Keratinocyte (primary cell): Measurements from ENCODE around the gene SIGLEC7. TPM values are rescaled to one million over a fixed set of nuclear protein-coding genes. Genes with fewer than 3 reads are reported as not detected.

Experiments
- DNase-seq: peaks from one replicate; pipeline ENCODE4 v3.0.0-alpha.2; 2011; ENCODE audit warnings: low read depth, missing footprints, low spot score
- FAIRE-seq: peaks from 2 replicates; lab custom pipeline; 2011; peaks lifted over from hg19 to GRCh38; lab: Jason Lieb, UNC
- H2AFZ ChIP-seq: 2 replicates; pipeline ENCODE4 v1.6.0; 2012; ENCODE audit warnings: low read length, control low read depth, inconsistent platforms; ENCODE audit not compliant: control insufficient read depth
- H3K27ac ChIP-seq: 2 replicates; pipeline ENCODE4 v1.5.1; 2011; ENCODE audit warnings: low read length; ENCODE audit not compliant: control insufficient read depth, insufficient read depth
- H3K27me3 ChIP-seq: 3 replicates; pipeline ENCODE4 v1.6.0; 2011; ENCODE audit warnings: low read length; ENCODE audit not compliant: control insufficient read depth, insufficient read depth; ENCODE audit errors: extremely low read depth
- H3K36me3 ChIP-seq, 2 experiments: 2 replicates in 1 of 2; 3 replicates in 1 of 2; pipeline ENCODE4 v1.5.1; 2011; ENCODE audit warnings: low read length in 2 of 2, mild to moderate bottlenecking in 1 of 2; ENCODE audit not compliant: control insufficient read depth in 2 of 2, insufficient read depth in 2 of 2; ENCODE audit errors: extremely low read depth in 1 of 2
- H3K4me1 ChIP-seq: 3 replicates; pipeline ENCODE4 v1.5.1; 2011; ENCODE audit warnings: low read length; ENCODE audit not compliant: control insufficient read depth, insufficient read depth; ENCODE audit errors: extremely low read depth
- H3K4me2 ChIP-seq: 3 replicates; pipeline ENCODE4 v1.6.0; 2011; ENCODE audit warnings: low read depth, low read length; ENCODE audit not compliant: control insufficient read depth, insufficient read depth; ENCODE audit errors: extremely low read depth
- H3K4me3 ChIP-seq, 3 experiments: fragments of 200-600 bp in 1 of 3; sonication (generic) in 1 of 3; 2 replicates in 2 of 3; 3 replicates in 1 of 3; pipeline ENCODE4 v1.5.1; 2011 to 2016; ENCODE audit warnings: low read length in 3 of 3, mild to moderate bottlenecking in 3 of 3, control low read depth in 2 of 3, inconsistent platforms in 1 of 3, low read depth in 1 of 3, mixed read lengths in 1 of 3, mixed run types in 1 of 3, moderate library complexity in 1 of 3; ENCODE audit not compliant: control insufficient read depth in 2 of 3, insufficient read depth in 2 of 3; ENCODE audit errors: extremely low read depth in 1 of 3
- H3K79me2 ChIP-seq: 2 replicates; pipeline ENCODE4 v1.6.0; 2012; ENCODE audit warnings: low read length; ENCODE audit not compliant: control insufficient read depth, insufficient read depth
- H3K9ac ChIP-seq: 3 replicates; pipeline ENCODE4 v1.6.0; 2011; ENCODE audit warnings: low read length; ENCODE audit not compliant: control insufficient read depth, insufficient read depth; ENCODE audit errors: extremely low read depth
- H3K9me1 ChIP-seq: 3 replicates; pipeline ENCODE4 v1.6.0; 2011; ENCODE audit warnings: low read length; ENCODE audit not compliant: control insufficient read depth, insufficient read depth; ENCODE audit errors: extremely low read depth
- H3K9me3 ChIP-seq: 2 replicates; pipeline ENCODE4 v1.5.1; 2012; ENCODE audit warnings: low read depth, low read length; ENCODE audit not compliant: control insufficient read depth
- H4K20me1 ChIP-seq: 3 replicates; pipeline ENCODE4 v1.6.0; 2011; ENCODE audit warnings: low read length; ENCODE audit not compliant: control insufficient read depth, insufficient read depth; ENCODE audit errors: extremely low read depth
- EZH2 ChIP-seq: IDR thresholded peaks from one replicate; pipeline ENCODE4 v1.6.1; 2012; ENCODE audit warnings: inconsistent platforms, mild to moderate bottlenecking, low read length, moderate library complexity
- dilution Hi-C: fragments of 300-500 bp; cut with MboI; formaldehyde crosslinking; loops from one replicate; pipeline ENCODE4 v1.7.0; 2020; ENCODE audit warnings: low sequenced_read_pairs; ENCODE audit not compliant: extremely low pct_ligation_motif_present
- polyA plus RNA-seq, 5 experiments: library from polyadenylated mRNA; depleted of rRNA in 3 of 5; stranded (reverse) in 3 of 5; stranded (forward) in 1 of 5; unstranded in 1 of 5; fragments of >200 nt; gene quantifications; 1 replicate in 1 of 5; 2 replicates in 3 of 5; 3 replicates in 1 of 5; pipeline versions ENCODE4 v1.2.1 to v1.2.3, GENCODE V29; 2011 to 2012; ENCODE audit warnings: missing spikeins in 2 of 5, low read depth in 1 of 5, low replicate concordance in 1 of 5
- TF ChIP-seq, protein P1 (sequence below), 3 experiments: IDR thresholded peaks in 1 of 3; conservative IDR thresholded peaks in 1 of 3; optimal IDR thresholded peaks in 1 of 3; 2 replicates in 2 of 3; 3 replicates in 1 of 3; pipeline versions ENCODE3 to v1.5.1; 2011; ENCODE audit warnings: low read length in 3 of 3, mild to moderate bottlenecking in 3 of 3, moderate library complexity in 2 of 3, control low read depth in 1 of 3, inconsistent platforms in 1 of 3; ENCODE audit not compliant: insufficient read depth in 2 of 3; ENCODE audit errors: extremely low read depth in 1 of 3

Gene SIGLEC7
- polyA plus RNA-seq, 1 donor (not counting 4 experiments of a cell fraction or from before 2014, with no cell fraction given): not detected

DNA sequence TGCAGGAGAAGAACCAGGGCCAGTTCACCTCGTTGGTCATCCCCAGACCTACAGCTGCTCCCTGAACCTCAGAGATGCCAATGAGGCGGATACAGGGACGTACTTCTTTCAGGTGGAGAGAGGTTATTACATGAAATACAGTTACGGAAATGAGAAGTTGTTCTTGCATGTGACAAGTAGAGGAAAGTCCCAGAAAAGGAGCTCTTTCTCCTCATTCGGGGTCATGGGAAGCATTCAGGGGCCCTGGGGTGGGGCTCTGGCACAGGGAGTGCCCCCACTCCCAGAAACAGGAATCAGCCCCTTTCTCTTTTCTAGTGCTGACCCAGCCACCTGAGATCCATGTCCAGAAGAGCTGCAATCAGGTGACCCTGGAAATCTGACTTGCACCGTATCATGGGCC lies 21.9 kb upstream of the SIGLEC7 start:
- Histone ChIP-seq H3K27me3 (peaks cover 3% of the 10 kb centered on the region), H3K9me1 (no peaks in the 10 kb centered on the region), H3K4me3 (no peak overlapping the region), H4K20me1 (no peaks in the 10 kb centered on the region), H2AFZ (no peak overlapping the region), H3K4me1 (no peaks in the 10 kb centered on the region), H3K36me3 (no peaks in the 10 kb centered on the region), H3K27ac (no peak overlapping the region), H3K9ac (no peak overlapping the region), H3K9me3 (no peaks in the 10 kb centered on the region), H3K79me2 (no peaks in the 10 kb centered on the region), H3K4me2 (no peak overlapping the region)
- dilution Hi-C loops: no loop called here
- no peak for DNase-seq
- TF ChIP-seq EZH2: no peak
- TF ChIP-seq, protein P1, sequence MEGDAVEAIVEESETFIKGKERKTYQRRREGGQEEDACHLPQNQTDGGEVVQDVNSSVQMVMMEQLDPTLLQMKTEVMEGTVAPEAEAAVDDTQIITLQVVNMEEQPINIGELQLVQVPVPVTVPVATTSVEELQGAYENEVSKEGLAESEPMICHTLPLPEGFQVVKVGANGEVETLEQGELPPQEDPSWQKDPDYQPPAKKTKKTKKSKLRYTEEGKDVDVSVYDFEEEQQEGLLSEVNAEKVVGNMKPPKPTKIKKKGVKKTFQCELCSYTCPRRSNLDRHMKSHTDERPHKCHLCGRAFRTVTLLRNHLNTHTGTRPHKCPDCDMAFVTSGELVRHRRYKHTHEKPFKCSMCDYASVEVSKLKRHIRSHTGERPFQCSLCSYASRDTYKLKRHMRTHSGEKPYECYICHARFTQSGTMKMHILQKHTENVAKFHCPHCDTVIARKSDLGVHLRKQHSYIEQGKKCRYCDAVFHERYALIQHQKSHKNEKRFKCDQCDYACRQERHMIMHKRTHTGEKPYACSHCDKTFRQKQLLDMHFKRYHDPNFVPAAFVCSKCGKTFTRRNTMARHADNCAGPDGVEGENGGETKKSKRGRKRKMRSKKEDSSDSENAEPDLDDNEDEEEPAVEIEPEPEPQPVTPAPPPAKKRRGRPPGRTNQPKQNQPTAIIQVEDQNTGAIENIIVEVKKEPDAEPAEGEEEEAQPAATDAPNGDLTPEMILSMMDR (optimal IDR thresholded peaks at IDR 0.05 in 1 of 3, IDR thresholded peaks at IDR 0.05 in 1 of 3, conservative IDR thresholded peaks at IDR 0.05 in 1 of 3; ENCODE audit: extremely low read depth in 1 of 3, insufficient read depth in 2 of 3, low read length in 3 of 3): no peak
- no peak for FAIRE-seq

DNA sequence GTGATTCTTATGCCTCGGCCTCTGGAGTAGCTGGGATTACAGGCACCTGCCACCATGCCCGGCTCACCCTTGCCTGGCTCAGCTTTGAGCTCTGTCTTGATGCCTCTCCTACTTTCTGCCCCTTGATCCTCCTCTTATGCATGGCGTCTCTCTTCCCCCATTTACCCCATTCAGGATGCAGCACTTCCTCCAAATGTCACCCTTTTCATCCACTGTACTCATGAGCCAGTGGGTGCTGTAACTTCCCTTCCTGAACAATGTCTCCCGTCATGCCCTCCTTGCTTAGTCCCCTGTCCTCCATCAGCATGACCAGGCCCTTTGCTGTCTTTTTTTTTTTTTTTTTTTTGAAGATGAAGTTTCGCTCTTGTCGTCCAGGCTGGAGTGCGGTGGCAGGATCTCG lies 20.8 kb upstream of the SIGLEC7 start:
- Histone ChIP-seq H3K4me1 (no peaks in the 10 kb centered on the region), H4K20me1 (no peaks in the 10 kb centered on the region), H3K4me3 (no peak overlapping the region), H2AFZ (no peak overlapping the region), H3K36me3 (no peaks in the 10 kb centered on the region), H3K27me3 (no peaks in the 10 kb centered on the region), H3K27ac (no peak overlapping the region), H3K9me3 (no peaks in the 10 kb centered on the region), H3K79me2 (no peaks in the 10 kb centered on the region), H3K9ac (no peak overlapping the region), H3K9me1 (no peaks in the 10 kb centered on the region), H3K4me2 (no peak overlapping the region)
- DNase-seq (no peak), FAIRE-seq (no peak)
- dilution Hi-C loops: no loop called here
- TF ChIP-seq, protein P1 (optimal IDR thresholded peaks at IDR 0.05 in 1 of 3, IDR thresholded peaks at IDR 0.05 in 1 of 3, conservative IDR thresholded peaks at IDR 0.05 in 1 of 3; ENCODE audit: extremely low read depth in 1 of 3, insufficient read depth in 2 of 3, low read length in 3 of 3): no peak
- TF ChIP-seq EZH2: no peak
